H1 (cell line): ENCODE data around the gene ITGA8.

ENCODE experiments used
- ATF2 ChIP-seq: IDR thresholded peaks from 2 replicates; pipeline ENCODE4 v1.6.1; 2012; ENCODE audit warnings: low read length, inconsistent platforms
- BRCA1 ChIP-seq: IDR thresholded peaks from 2 replicates; pipeline ENCODE4 v1.6.1; 2012; ENCODE audit warnings: low read depth, low read length, improper control_type of control experiment
- CBX5 ChIP-seq: fragments of 300-800, 300-1000 bp; sonication (generic); IDR thresholded peaks from 2 replicates; pipeline ENCODE4 v1.7.1; 2016; ENCODE audit warnings: antibody characterized with exemption, low read length, low read depth
- CHD2 ChIP-seq: IDR thresholded peaks from 2 replicates; pipeline ENCODE4 v1.6.1; 2012; ENCODE audit warnings: low read length, improper control_type of control experiment
- CTCF ChIP-seq, 3 experiments: IDR thresholded peaks; 1 replicate in 2 of 3; 2 replicates in 1 of 3; pipeline versions ENCODE4 v1.5.1 to v1.6.1; 2011; ENCODE audit warnings: low read length in 3 of 3, mild to moderate bottlenecking in 3 of 3, inconsistent platforms in 2 of 3, low read depth in 1 of 3, moderate library complexity in 1 of 3; ENCODE audit not compliant: insufficient read depth in 1 of 3; ENCODE audit errors: control extremely low read depth in 1 of 3
- EP300 ChIP-seq, 2 experiments: IDR thresholded peaks; 1 replicate in 1 of 2; 2 replicates in 1 of 2; pipeline ENCODE4 v1.6.1; 2011 to 2012; ENCODE audit warnings: low read depth in 2 of 2, low read length in 2 of 2, mild to moderate bottlenecking in 2 of 2, borderline replicate concordance in 1 of 2, inconsistent platforms in 1 of 2, moderate library complexity in 1 of 2
- HDAC6 ChIP-seq: IDR thresholded peaks from one replicate; pipeline ENCODE4 v1.7.1; 2012; ENCODE audit warnings: low read depth, mild to moderate bottlenecking, inconsistent platforms, low read length, moderate library complexity
- MAFK ChIP-seq: IDR thresholded peaks from 2 replicates; pipeline ENCODE4 v1.6.1; 2012; ENCODE audit warnings: low read depth, mild to moderate bottlenecking, improper control_type of control experiment, low read length
- POLR2A ChIP-seq, 2 experiments: IDR thresholded peaks; 1 replicate in 1 of 2; 2 replicates in 1 of 2; pipeline ENCODE4 v1.6.1; 2011; ENCODE audit warnings: low read depth in 2 of 2, low read length in 2 of 2, mild to moderate bottlenecking in 2 of 2; ENCODE audit errors: control extremely low read depth in 1 of 2
- POLR2AphosphoS5 ChIP-seq: IDR thresholded peaks from 2 replicates; pipeline ENCODE4 v1.6.1; 2011; ENCODE audit warnings: low read depth, low read length
- RFX5 ChIP-seq: IDR thresholded peaks from 2 replicates; pipeline ENCODE4 v1.6.1; 2011; ENCODE audit warnings: low read depth, low read length, improper control_type of control experiment, borderline replicate concordance
- SIN3A ChIP-seq, 2 experiments: IDR thresholded peaks in 1 of 2; conservative IDR thresholded peaks in 1 of 2; 2 replicates each; pipeline ENCODE4 v1.6.1; 2011 to 2012; ENCODE audit warnings: low read length in 2 of 2, improper control_type of control experiment in 1 of 2, low read depth in 1 of 2, mild to moderate bottlenecking in 1 of 2
- SUZ12 ChIP-seq: fragments of 200-600 bp; sonication (generic); IDR thresholded peaks from 2 replicates; pipeline ENCODE4 v1.6.1; 2012; ENCODE audit warnings: mild to moderate bottlenecking, inconsistent platforms, low read length, moderate library complexity, mixed read lengths
- USF2 ChIP-seq: IDR thresholded peaks from 2 replicates; pipeline ENCODE4 v1.6.1; 2011; ENCODE audit warnings: low read length, improper control_type of control experiment

- TF ChIP-seq CTCF (IDR thresholded peaks at IDR 0.05; ENCODE audit: control extremely low read depth in 1 of 3, insufficient read depth in 1 of 3, low read depth in 1 of 3, low read length in 3 of 3) (no peak), POLR2A (IDR thresholded peaks at IDR 0.05; ENCODE audit: control extremely low read depth in 1 of 2, low read depth in 2 of 2, low read length in 2 of 2) (no peak), RFX5 (no peak), MAFK (no peak), ATF2 (no peak), SIN3A (conservative IDR thresholded peaks at IDR 0.05 in 1 of 2, IDR thresholded peaks at IDR 0.05 in 1 of 2; ENCODE audit: low read depth in 1 of 2, low read length in 2 of 2) (no peak), CHD2 (no peak), BRCA1 (no peak), HDAC6 (no peak), CBX5 (no peak), USF2 (no peak), POLR2AphosphoS5 (no peak), EP300 (IDR thresholded peaks at IDR 0.05; ENCODE audit: borderline replicate concordance in 1 of 2, low read depth in 2 of 2, low read length in 2 of 2) (no peak), SUZ12 (no peak)
Observed at GRCh38 chr10:15473396-15473767, 246.3 kb downstream of the ITGA8 start.
